IPS DF 6.9 (cell line): ENCODE results near the gene RXFP2.

Experiments used
- DNase-seq: peaks from one replicate; pipeline ENCODE4 v3.0.0-alpha.2; 2013; ENCODE audit warnings: low read depth, low spot score
- H3K27ac ChIP-seq: one replicate; pipeline ENCODE4 v1.5.1; 2013; ENCODE audit warnings: low read length, control low read depth
- H3K27me3 ChIP-seq: 2 replicates; pipeline ENCODE4 v1.6.1; 2013; ENCODE audit warnings: mild to moderate bottlenecking, low read length; ENCODE audit not compliant: control insufficient read depth, insufficient read depth
- H3K36me3 ChIP-seq: 2 replicates; pipeline ENCODE4 v1.6.1; 2013; ENCODE audit warnings: low read length; ENCODE audit not compliant: control insufficient read depth, insufficient read depth
- H3K4me1 ChIP-seq: 2 replicates; pipeline ENCODE4 v1.6.1; 2013; ENCODE audit warnings: low read length; ENCODE audit not compliant: control insufficient read depth, insufficient read depth
- H3K4me3 ChIP-seq: 2 replicates; pipeline ENCODE4 v1.5.1; 2013; ENCODE audit warnings: mild to moderate bottlenecking, low read length
- H3K9me3 ChIP-seq: 2 replicates; pipeline ENCODE4 v1.6.1; 2013; ENCODE audit warnings: low read length, inconsistent platforms; ENCODE audit not compliant: control insufficient read depth, insufficient read depth
- WGBS: extraction: QIAGEN DNeasy Blood & Tissue Kit; methylation state at CpG from one replicate; pipeline ENCODE4 v1.1.7; 2013; ENCODE audit warnings: mixed read lengths, missing lambda C conversion rate; ENCODE audit not compliant: insufficient read length, insufficient coverage; 5-methylcytosine and 5-hydroxymethylcytosine counted together

The RXFP2 gene

DNA sequence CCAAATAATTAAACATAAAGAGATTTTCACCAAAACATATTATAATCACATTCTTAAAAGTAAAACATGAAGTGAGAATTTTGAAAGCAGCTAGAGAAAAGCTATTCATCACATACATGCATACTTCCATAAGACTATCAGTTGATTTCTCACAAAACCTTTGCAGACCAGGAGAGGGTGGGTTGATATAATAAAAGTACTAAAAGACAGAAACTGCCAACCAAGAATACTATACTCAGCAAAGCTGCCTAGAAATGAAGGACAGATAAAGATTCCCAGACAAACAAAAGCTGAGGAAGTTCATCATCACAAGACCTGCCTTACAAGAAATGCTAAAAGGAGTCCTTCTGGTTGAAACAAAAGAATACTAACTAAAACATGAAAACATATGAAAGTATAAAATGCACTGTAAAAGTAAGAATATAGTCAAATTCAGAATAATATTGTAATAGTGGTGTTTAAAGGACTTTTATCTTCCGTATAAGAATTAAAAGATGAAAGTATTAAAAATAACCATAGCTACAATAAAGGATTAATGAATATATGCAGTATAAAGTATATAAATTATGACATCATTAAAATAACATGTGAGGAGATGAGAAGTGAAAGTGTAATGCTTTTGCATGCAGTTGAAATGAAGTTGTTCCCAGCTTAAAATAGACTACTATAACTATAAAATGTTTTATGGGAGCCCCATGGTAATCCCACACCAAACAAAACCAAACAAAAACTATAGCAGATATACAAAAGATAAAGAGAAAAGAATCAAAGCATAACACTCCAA lies 76.2 kb downstream of the RXFP2 start:
- H3K4me1 ChIP-seq: no peaks in the 10 kb centered on the region
- H3K9me3 ChIP-seq: 0 out of 2 replicates have a peak, but pooled peaks cover 1% of the 10 kb centered on the region
- H3K4me3 ChIP-seq: no peak overlapping the region
- no peak overlapping the region for H3K27ac ChIP-seq
- no CpG with 5 or more reads among the region's 1 CpG for WGBS
- no peaks in the 10 kb centered on the region for H3K27me3 ChIP-seq
- no peaks in the 10 kb centered on the region for H3K36me3 ChIP-seq
- no peak for DNase-seq

- no peaks in the 10 kb centered on the region for H3K9me3 ChIP-seq
- H3K4me1 ChIP-seq: no peaks in the 10 kb centered on the region
- H3K4me3 ChIP-seq: no peak overlapping the region
- no peaks in the 10 kb centered on the region for H3K27me3 ChIP-seq
- no peak overlapping the region for H3K27ac ChIP-seq
- H3K36me3 ChIP-seq: no peaks in the 10 kb centered on the region
- no peak for DNase-seq
Measured at GRCh38 chr13:31818236-31818635, 78.9 kb downstream of the RXFP2 start.

GRCh38 chr13:31824705-31825517 lies 85.6 kb downstream of the RXFP2 start:
- Histone ChIP-seq H3K9me3 (no peaks in the 10 kb centered on the region), H3K36me3 (no peaks in the 10 kb centered on the region), H3K27me3 (no peaks in the 10 kb centered on the region), H3K4me3 (no peak overlapping the region), H3K27ac (no peak overlapping the region), H3K4me1 (peaks cover 1% of the 10 kb centered on the region; the same call in 1 of the 2 replicates)
- no CpG with 5 or more reads among the region's 3 CpGs for WGBS
- DNase-seq: no peak

GRCh38 chr13:31826521-31826920 lies 87.2 kb downstream of the RXFP2 start:
- Histone ChIP-seq H3K9me3 (no peaks in the 10 kb centered on the region), H3K27me3 (no peaks in the 10 kb centered on the region), H3K4me1 (peaks cover 1% of the 10 kb centered on the region; the same call in 1 of the 2 replicates), H3K4me3 (no peak overlapping the region), H3K27ac (no peak overlapping the region), H3K36me3 (no peaks in the 10 kb centered on the region)
- WGBS: no CpG with 5 or more reads among the region's 4 CpGs
- DNase-seq: no peak

DNA sequence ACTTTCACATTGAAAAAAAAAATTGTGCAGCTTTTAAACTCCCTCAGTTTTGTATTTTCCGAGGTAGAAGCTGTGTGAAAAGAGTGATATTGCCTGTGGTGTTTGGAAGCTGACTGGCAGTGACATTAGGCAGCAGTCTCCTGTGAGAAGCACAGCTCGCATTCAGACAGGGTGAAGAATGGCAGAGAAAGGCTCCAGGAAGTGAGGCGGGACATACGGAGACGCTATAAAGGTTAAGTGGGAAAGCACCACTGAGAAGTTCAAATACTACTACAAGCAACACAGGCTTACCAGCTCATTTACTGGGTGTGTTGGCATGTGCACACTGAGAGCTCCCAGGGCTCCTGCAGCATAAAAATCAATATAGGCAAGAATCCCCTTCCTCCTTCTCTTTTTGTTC lies 88.4 kb downstream of the RXFP2 start:
- Histone ChIP-seq H3K9me3 (no peaks in the 10 kb centered on the region), H3K36me3 (no peaks in the 10 kb centered on the region), H3K27me3 (no peaks in the 10 kb centered on the region), H3K4me1 (peaks cover 1% of the 10 kb centered on the region; the same call in 1 of the 2 replicates), H3K4me3 (no peak overlapping the region), H3K27ac (no peak overlapping the region)
- WGBS: no CpG with 5 or more reads among the region's 5 CpGs
- no peak for DNase-seq

DNA sequence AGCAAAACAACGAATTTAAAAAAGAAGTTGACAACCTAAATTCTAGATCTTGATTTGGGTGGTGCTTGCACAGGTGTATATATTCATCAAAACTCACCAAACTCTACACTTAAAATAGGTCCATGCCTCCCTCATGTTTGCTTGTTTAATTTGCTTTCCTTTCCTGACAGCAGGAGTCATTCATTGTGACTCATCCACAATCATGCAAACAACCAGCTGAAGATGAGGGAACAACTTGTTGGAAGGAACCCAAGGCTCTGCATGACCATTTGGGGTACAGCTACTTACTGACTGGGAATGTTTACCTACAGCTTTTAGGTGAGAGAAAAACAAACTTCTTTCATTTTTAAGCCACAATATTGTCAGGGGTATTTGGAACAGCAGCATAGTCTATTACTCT lies 96.6 kb downstream of the RXFP2 start:
- Histone ChIP-seq H3K4me3 (no peak overlapping the region), H3K9me3 (no peaks in the 10 kb centered on the region), H3K4me1 (no peaks in the 10 kb centered on the region), H3K27ac (no peak overlapping the region), H3K27me3 (no peaks in the 10 kb centered on the region), H3K36me3 (no peaks in the 10 kb centered on the region)
- no peak for DNase-seq
- no CpG with 5 or more reads among the region's 1 CpG for WGBS

DNA sequence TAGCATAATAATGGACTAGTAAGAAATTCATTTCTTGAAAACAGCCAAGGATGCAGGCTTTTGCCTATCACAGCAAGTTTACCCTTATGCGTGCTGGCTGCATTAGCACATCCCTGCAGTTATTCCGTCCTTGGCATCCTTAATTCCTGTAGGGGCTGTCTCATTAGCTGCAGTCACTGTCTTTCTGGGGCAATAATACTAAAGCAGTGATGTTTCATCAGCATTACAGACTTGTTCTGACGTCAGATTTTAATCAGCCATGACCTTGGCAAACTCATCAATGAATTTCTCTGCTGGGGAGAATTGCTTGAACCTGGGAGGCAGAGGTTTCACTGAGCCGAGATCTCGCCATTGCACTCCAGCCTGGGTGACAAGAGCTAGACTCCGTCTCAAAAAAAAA lies 103.7 kb downstream of the RXFP2 start:
- no peaks in the 10 kb centered on the region for H3K9me3 ChIP-seq
- peaks cover 3% of the 10 kb centered on the region; the same call in 1 of the 2 replicates for H3K27me3 ChIP-seq
- no peak for DNase-seq
- H3K36me3 ChIP-seq: no peaks in the 10 kb centered on the region
- H3K4me3 ChIP-seq: no peak overlapping the region
- no peak overlapping the region for H3K27ac ChIP-seq
- 0 out of 2 replicates have a peak, but pooled peaks cover 1% of the 10 kb centered on the region for H3K4me1 ChIP-seq
- WGBS: no CpG with 5 or more reads among the region's 6 CpGs

- Histone ChIP-seq H3K4me3 (peak overlapping the region; percentile 63; the same call in 1 of the 2 replicates), H3K27ac (no peak overlapping the region), H3K27me3 (peaks cover 3% of the 10 kb centered on the region; the same call in 1 of the 2 replicates), H3K9me3 (no peaks in the 10 kb centered on the region), H3K4me1 (0 out of 2 replicates have a peak, but pooled peaks cover 1% of the 10 kb centered on the region), H3K36me3 (no peaks in the 10 kb centered on the region)
- peak; percentile 70 for DNase-seq
- WGBS: no CpG with 5 or more reads among the region's 74 CpGs
Measured at GRCh38 chr13:31846182-31846938, 107.0 kb downstream of the RXFP2 start.

DNA sequence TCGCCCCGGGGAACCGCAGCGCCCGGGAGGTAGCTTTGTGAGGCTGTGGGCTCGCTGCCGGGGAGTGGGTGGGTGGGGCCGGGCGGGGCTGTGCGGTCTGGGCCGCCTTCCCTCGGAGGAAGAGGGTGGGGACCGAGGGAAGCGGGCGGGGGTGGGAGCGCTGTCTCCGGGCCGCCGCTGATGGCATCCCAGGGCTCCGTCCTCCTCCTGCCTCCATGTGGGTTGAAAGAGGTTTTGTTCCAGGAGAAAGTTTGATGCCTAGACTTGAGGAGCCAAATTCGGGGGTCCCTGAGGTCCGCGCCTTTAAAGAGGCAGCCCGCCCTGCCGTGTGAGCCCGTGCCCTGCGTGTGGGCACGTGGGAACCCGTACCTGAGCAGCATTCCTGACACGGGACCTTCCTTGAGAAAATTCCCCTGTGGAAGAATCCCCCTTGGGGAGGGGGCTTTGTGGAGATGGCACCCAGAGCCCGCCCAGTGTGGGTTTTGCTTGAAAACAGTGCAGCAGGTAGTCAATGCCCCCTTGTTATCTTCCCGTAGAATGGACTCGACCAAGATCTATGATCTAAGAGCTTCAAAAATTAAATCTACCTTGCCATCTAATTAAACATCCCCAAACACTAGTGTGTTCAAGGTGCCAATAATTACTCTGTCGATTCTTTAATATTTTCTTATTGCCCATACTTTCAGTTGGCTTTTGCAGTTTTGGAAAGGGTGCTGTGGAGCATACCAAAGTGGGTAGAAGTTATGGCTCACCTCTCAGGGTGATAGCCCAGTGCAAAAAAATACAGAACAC lies 107.8 kb downstream of the RXFP2 start:
- no peak for DNase-seq

More for the DNA sequence above, 107.8 kb downstream of the RXFP2 start:
- Histone ChIP-seq H3K27me3 (peaks cover 3% of the 10 kb centered on the region; the same call in 1 of the 2 replicates), H3K27ac (no peak overlapping the region), H3K9me3 (no peaks in the 10 kb centered on the region), H3K4me3 (peak overlapping the region; percentile 63), H3K36me3 (no peaks in the 10 kb centered on the region), H3K4me1 (0 out of 2 replicates have a peak, but pooled peaks cover 1% of the 10 kb centered on the region)
- no CpG with 5 or more reads among the region's 34 CpGs for WGBS
